H1 (cell line): ENCODE measurements around the gene PDE4C. TPM values are rescaled to one million over a fixed set of nuclear protein-coding genes. Genes with fewer than 3 reads are reported as not detected.

Experiments
- CTCF ChIA-PET: fragments of 300-600 bp; sonication (Branson Sonifier 250); formaldehyde crosslinking; loops from one replicate; lab custom pipeline; 2021; ENCODE audit not compliant: partially characterized antibody; lab: Charles Lee
- POLR2A ChIA-PET: fragments of 300-600 bp; sonication (Branson Sonifier 250); formaldehyde crosslinking; loops from one replicate; lab custom pipeline; 2021; ENCODE audit warnings: inconsistent platforms; ENCODE audit not compliant: partially characterized antibody; lab: Charles Lee
- DNase-seq, 2 experiments: peaks; one replicate each; pipeline versions ENCODE4 v3.0.0 to v3.0.0-alpha.2; 2010 to 2022; ENCODE audit warnings: low spot score in 2 of 2, low read depth in 1 of 2, mixed read lengths in 1 of 2
- FAIRE-seq: peaks from 2 replicates; lab custom pipeline; 2011; peaks lifted over from hg19 to GRCh38; lab: Jason Lieb, UNC
- H2AFZ ChIP-seq: 2 replicates; pipeline ENCODE4 v1.8.1; 2012; ENCODE audit warnings: low read length, inconsistent platforms
- H2AK5ac ChIP-seq: 2 replicates; pipeline ENCODE4 v1.6.1; 2013; ENCODE audit warnings: low read depth, low read length
- H2BK120ac ChIP-seq: replicated peaks from 2 replicates; pipeline ENCODE3; 2013; ENCODE audit warnings: low read depth, low read length, inconsistent platforms
- H2BK12ac ChIP-seq: 2 replicates; pipeline ENCODE4 v1.6.1; 2013; ENCODE audit warnings: low read depth, low read length
- H2BK15ac ChIP-seq: 2 replicates; pipeline ENCODE4 v1.6.1; 2013; ENCODE audit warnings: low read length
- H2BK20ac ChIP-seq: 2 replicates; pipeline ENCODE4 v1.6.1; 2013; ENCODE audit warnings: low read length
- H2BK5ac ChIP-seq: 2 replicates; pipeline ENCODE4 v1.6.1; 2013; ENCODE audit warnings: low read depth, low read length
- H3K14ac ChIP-seq: 2 replicates; pipeline ENCODE4 v1.6.1; 2013; ENCODE audit warnings: inconsistent platforms; ENCODE audit not compliant: insufficient read length
- H3K18ac ChIP-seq: 2 replicates; pipeline ENCODE4 v1.6.1; 2013; ENCODE audit warnings: low read length; ENCODE audit errors: extremely low read depth
- H3K23ac ChIP-seq: 2 replicates; pipeline ENCODE4 v1.6.1; 2013; ENCODE audit warnings: inconsistent platforms; ENCODE audit not compliant: insufficient read length
- H3K23me2 ChIP-seq: 2 replicates; pipeline ENCODE4 v1.6.1; 2013; ENCODE audit warnings: low read depth, low read length
- H3K27ac ChIP-seq: 2 replicates; pipeline ENCODE4 v1.6.1; 2011; ENCODE audit warnings: low read depth, low read length, inconsistent platforms
- H3K27me3 ChIP-seq, 4 experiments: replicated peaks in 1 of 4; 1 replicate in 1 of 4; 2 replicates in 3 of 4; pipeline versions ENCODE4 v1.6.1 to v1.8.1; 2011 to 2013; ENCODE audit warnings: low read length in 3 of 4, mild to moderate bottlenecking in 3 of 4, inconsistent platforms in 2 of 4, mixed read lengths in 2 of 4, moderate library complexity in 1 of 4; ENCODE audit not compliant: control insufficient read depth in 3 of 4, insufficient read depth in 3 of 4; ENCODE audit errors: extremely low read depth in 1 of 4
- H3K36me3 ChIP-seq, 4 experiments: 2 replicates each; pipeline versions ENCODE4 v1.6.1 to v1.8.1; 2011 to 2013; ENCODE audit warnings: mild to moderate bottlenecking in 4 of 4, low read length in 3 of 4, moderate library complexity in 2 of 4, control low read depth in 1 of 4, inconsistent platforms in 1 of 4; ENCODE audit not compliant: insufficient read depth in 4 of 4, control insufficient read depth in 2 of 4
- H3K4ac ChIP-seq: replicated peaks from 2 replicates; pipeline ENCODE3; 2013; ENCODE audit warnings: low read length, low read depth, mixed read lengths, inconsistent platforms; ENCODE audit not compliant: insufficient read length
- H3K4me1 ChIP-seq, 4 experiments: replicated peaks in 1 of 4; 1 replicate in 1 of 4; 2 replicates in 3 of 4; pipeline versions ENCODE4 v1.6.1 to v1.8.1; 2011 to 2013; ENCODE audit warnings: low read length in 3 of 4, inconsistent platforms in 2 of 4, mixed read lengths in 1 of 4; ENCODE audit not compliant: insufficient read depth in 4 of 4, control insufficient read depth in 3 of 4
- H3K4me2 ChIP-seq, 2 experiments: 2 replicates each; pipeline versions ENCODE4 v1.6.1 to v1.8.1; 2011 to 2013; ENCODE audit warnings: low read depth in 2 of 2, low read length in 2 of 2, control low read depth in 1 of 2, inconsistent platforms in 1 of 2, mild to moderate bottlenecking in 1 of 2; ENCODE audit not compliant: insufficient read depth in 1 of 2
- H3K4me3 ChIP-seq, 4 experiments: fragments of 200-600, 300-600 bp in 1 of 4; sonication (generic), shearing (Covaris generic), sonication (Bioruptor Twin) in 1 of 4; 2 replicates each; pipeline versions ENCODE4 v1.5.1 to v1.8.1; 2011 to 2016; ENCODE audit warnings: low read length in 4 of 4, low read depth in 3 of 4, control low read depth in 2 of 4, inconsistent platforms in 2 of 4, mild to moderate bottlenecking in 2 of 4, mixed read lengths in 1 of 4, moderate library complexity in 1 of 4; ENCODE audit not compliant: insufficient read depth in 2 of 4; ENCODE audit errors: extremely low read depth in 1 of 4
- H3K56ac ChIP-seq: replicated peaks from 2 replicates; pipeline ENCODE3; 2013; ENCODE audit warnings: low read depth, mild to moderate bottlenecking, mixed read lengths, low read length, inconsistent platforms; ENCODE audit not compliant: insufficient read length
- H3K79me1 ChIP-seq: 2 replicates; pipeline ENCODE4 v1.6.1; 2013; ENCODE audit warnings: low read depth, low read length, control low read depth
- H3K79me2 ChIP-seq, 2 experiments: 2 replicates each; pipeline versions ENCODE4 v1.6.1 to v1.8.1; 2012 to 2013; ENCODE audit warnings: low read length in 2 of 2, mild to moderate bottlenecking in 2 of 2, inconsistent platforms in 1 of 2; ENCODE audit not compliant: insufficient read depth in 2 of 2, control insufficient read depth in 1 of 2
- H3K9ac ChIP-seq, 4 experiments: replicated peaks in 1 of 4; 1 replicate in 1 of 4; 2 replicates in 3 of 4; pipeline versions ENCODE4 v1.6.1 to v1.8.1; 2011 to 2013; ENCODE audit warnings: low read depth in 3 of 4, low read length in 3 of 4, control low read depth in 2 of 4, mild to moderate bottlenecking in 2 of 4, moderate library complexity in 2 of 4, inconsistent platforms in 1 of 4; ENCODE audit errors: extremely low read depth in 1 of 4
- H3K9me3 ChIP-seq, 2 experiments: 2 replicates each; pipeline versions ENCODE4 v1.6.1 to v1.8.1; 2012 to 2013; ENCODE audit warnings: mild to moderate bottlenecking in 2 of 2, moderate library complexity in 2 of 2, control low read depth in 1 of 2, inconsistent platforms in 1 of 2, low read depth in 1 of 2, low read length in 1 of 2, mixed read lengths in 1 of 2; ENCODE audit not compliant: insufficient read depth in 2 of 2
- H4K20me1 ChIP-seq, 2 experiments: replicated peaks in 1 of 2; 2 replicates each; pipeline versions ENCODE3 to v1.8.1; 2011 to 2013; ENCODE audit warnings: inconsistent platforms in 2 of 2, low read length in 2 of 2, mild to moderate bottlenecking in 1 of 2; ENCODE audit not compliant: insufficient read depth in 2 of 2, control insufficient read depth in 1 of 2
- H4K5ac ChIP-seq: 2 replicates; pipeline ENCODE4 v1.6.1; 2013; ENCODE audit warnings: low read length, low read depth, mixed read lengths, inconsistent platforms; ENCODE audit not compliant: insufficient read length
- H4K8ac ChIP-seq: 2 replicates; pipeline ENCODE4 v1.8.0; 2013; ENCODE audit warnings: mild to moderate bottlenecking, moderate library complexity, low read length, inconsistent platforms; ENCODE audit not compliant: insufficient read depth; ENCODE audit errors: extremely low read depth
- H4K91ac ChIP-seq: replicated peaks from 2 replicates; pipeline ENCODE3; 2013; ENCODE audit warnings: low read length, mixed read lengths, inconsistent platforms; ENCODE audit not compliant: insufficient read length
- KDM5A ChIP-seq: fragments of 200-600 bp; IDR thresholded peaks from 2 replicates; pipeline ENCODE4 v1.7.1; 2012; ENCODE audit warnings: mild to moderate bottlenecking, low read length, inconsistent platforms, mixed read lengths
- SAP30 ChIP-seq: fragments of 300-600 bp; sonication (generic); IDR thresholded peaks from 2 replicates; pipeline ENCODE4 v1.7.1; 2012; ENCODE audit warnings: low read length, moderate library complexity, mild to moderate bottlenecking, inconsistent platforms; ENCODE audit not compliant: insufficient read depth, insufficient replicate concordance
- TAF1 ChIP-seq: IDR thresholded peaks from 2 replicates; pipeline ENCODE4 v1.6.1; 2011; ENCODE audit warnings: mild to moderate bottlenecking, low read depth, low read length
- TEAD4 ChIP-seq: IDR thresholded peaks from 2 replicates; pipeline ENCODE4 v1.6.1; 2012; ENCODE audit warnings: low read depth, low read length, inconsistent platforms, mixed read lengths
- WGBS, 2 experiments: shearing (Covaris generic) in 1 of 2; methylation state at CpG; one replicate each; pipeline versions ENCODE4 v1.1.6 to v1.1.7; 2013 to 2015; ENCODE audit warnings: low lambda C conversion rate in 2 of 2, mixed read lengths in 2 of 2, inconsistent platforms in 1 of 2, low coverage in 1 of 2, missing lambda C conversion rate in 1 of 2; ENCODE audit not compliant: insufficient replicate concordance in 2 of 2, insufficient coverage in 1 of 2, insufficient read length in 1 of 2; ENCODE audit errors: extremely low coverage in 1 of 2, missing lambda C conversion rate in 1 of 2; 5-methylcytosine and 5-hydroxymethylcytosine counted together
- polyA plus RNA-seq, 7 experiments: library from polyadenylated mRNA; depleted of rRNA in 3 of 7; stranded (reverse) in 5 of 7; unstranded in 2 of 7; fragments of >200 nt in 5 of 7; fragments of 200-250 nt in 2 of 7; gene quantifications; 1 replicate in 5 of 7; 2 replicates in 1 of 7; 4 replicates in 1 of 7; pipeline versions ENCODE4 v1.2.1 to v1.2.3, GENCODE V29; 2011 to 2013; ENCODE audit warnings: missing spikeins in 2 of 7, mixed read lengths in 2 of 7
- total RNA-seq: library from RNA; stranded (reverse); fragmentation: NEBNext Ultra II Directional; extraction: Animal tissue kit (Norgen Biotek cat#: 25700); gene quantifications from 2 replicates; pipeline ENCODE4 v1.2.1, GENCODE V29; 2021

Gene PDE4C
- total and polyA plus RNA-seq, 2 of the 8 experiments (the other 6 are each of a cell fraction or from before 2014, with no cell fraction given), result 2.7 to 3.1 TPM

DNA sequence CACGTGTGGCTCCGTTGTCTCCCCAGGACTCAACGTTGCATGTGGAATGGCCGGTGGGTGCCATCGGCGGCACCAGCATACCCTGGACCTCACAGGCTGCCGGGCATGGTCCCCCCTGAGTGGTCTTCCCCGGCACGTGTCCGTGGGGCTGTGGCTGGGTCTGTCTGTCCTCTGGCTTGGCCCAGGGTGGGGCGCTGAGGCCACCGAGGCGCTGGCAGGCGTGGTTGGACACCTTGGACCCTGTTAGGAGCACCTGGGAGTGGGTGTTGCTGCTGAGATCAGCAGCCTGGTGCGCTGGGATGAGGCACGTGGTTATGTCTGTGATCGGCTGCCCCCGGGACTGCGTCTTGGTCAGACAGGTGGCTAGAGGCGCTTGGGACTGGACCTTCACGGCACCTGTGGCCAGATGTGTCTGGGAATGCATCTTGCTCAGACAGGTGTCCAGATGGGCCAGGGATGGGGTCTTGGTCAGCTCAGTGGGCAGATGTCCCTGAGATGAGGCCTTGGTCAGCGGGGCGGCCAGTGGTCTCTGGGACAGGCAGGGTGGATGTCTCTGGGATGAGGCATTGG is 38.8 kb upstream of the PDE4C start:
- WGBS, 2 experiments, result 95% methylated on average over 23 of the region's 23 CpGs; no CpG with 5 or more reads in 1 of the 2 experiments
- H3K9ac ChIP-seq, result no peak overlapping the region
- H2BK20ac ChIP-seq, result no peak overlapping the region
- no peak overlapping the region for H4K91ac ChIP-seq
- DNase-seq (no peak), FAIRE-seq (no peak)
- no peak overlapping the region for H4K5ac ChIP-seq
- H4K8ac ChIP-seq, result no peak overlapping the region
- no peak overlapping the region for H3K56ac ChIP-seq
- no peaks in the 10 kb centered on the region; a peak in 1 of 8 replicates for H3K36me3 ChIP-seq
- no peak overlapping the region for H3K18ac ChIP-seq
- H3K27me3 ChIP-seq, result peaks cover 0 to 6% (median 0%) of the 10 kb centered on the region in 4 experiments; a peak in 3 of 7 replicates
- H3K23ac ChIP-seq, result no peak overlapping the region
- no peak overlapping the region for H2BK15ac ChIP-seq
- H2BK5ac ChIP-seq, result no peak overlapping the region
- no peak overlapping the region for H3K14ac ChIP-seq
- POLR2A ChIA-PET, result interaction anchor here (0.6 to 1.7 kb wide), 6 partner anchors 8 to 620 kb away, joined by 3 to 5 read pairs (median 4); partner anchors contain the start of gene JUND
- no peak overlapping the region for H3K4ac ChIP-seq
- no peak overlapping the region for H3K27ac ChIP-seq
- no peaks in the 10 kb centered on the region; the same call in 1 of the 2 replicates for H3K23me2 ChIP-seq
- H4K20me1 ChIP-seq, result peaks cover 0 to 1% of the 10 kb centered on the region in 2 experiments
- H3K79me2 ChIP-seq, result no peaks in the 10 kb centered on the region
- no peaks in the 10 kb centered on the region; the same call in 1 of the 2 replicates for H3K79me1 ChIP-seq
- H2BK120ac ChIP-seq, result no peak overlapping the region
- no peak overlapping the region for H2BK12ac ChIP-seq
- H2AK5ac ChIP-seq, result no peak overlapping the region; the same call in 1 of the 2 replicates
- H3K4me3 ChIP-seq, result no peak overlapping the region
- H3K4me1 ChIP-seq, result no peaks in the 10 kb centered on the region
- no peak for TF ChIP-seq TAF1
- no peak for TF ChIP-seq KDM5A
- no peak for TF ChIP-seq SAP30
- no peak for TF ChIP-seq TEAD4
- H2AFZ ChIP-seq, result no peak overlapping the region
- no peak overlapping the region for H3K4me2 ChIP-seq
- CTCF ChIA-PET, result interaction anchor here (1.0 to 3.9 kb wide), 5 partner anchors 8 to 66 kb away, joined by 3 to 21 read pairs (median 4); a partner anchor contains a TSS
- no peaks in the 10 kb centered on the region for H3K9me3 ChIP-seq
